Measurements from ENCODE around the gene MAU2. TPM values are rescaled to one million over a fixed set of nuclear protein-coding genes. Genes with fewer than 3 reads are reported as not detected.

The MAU2 gene
- total RNA-seq, 1 experiment from 2014 or later: 38.0 TPM

DNA sequence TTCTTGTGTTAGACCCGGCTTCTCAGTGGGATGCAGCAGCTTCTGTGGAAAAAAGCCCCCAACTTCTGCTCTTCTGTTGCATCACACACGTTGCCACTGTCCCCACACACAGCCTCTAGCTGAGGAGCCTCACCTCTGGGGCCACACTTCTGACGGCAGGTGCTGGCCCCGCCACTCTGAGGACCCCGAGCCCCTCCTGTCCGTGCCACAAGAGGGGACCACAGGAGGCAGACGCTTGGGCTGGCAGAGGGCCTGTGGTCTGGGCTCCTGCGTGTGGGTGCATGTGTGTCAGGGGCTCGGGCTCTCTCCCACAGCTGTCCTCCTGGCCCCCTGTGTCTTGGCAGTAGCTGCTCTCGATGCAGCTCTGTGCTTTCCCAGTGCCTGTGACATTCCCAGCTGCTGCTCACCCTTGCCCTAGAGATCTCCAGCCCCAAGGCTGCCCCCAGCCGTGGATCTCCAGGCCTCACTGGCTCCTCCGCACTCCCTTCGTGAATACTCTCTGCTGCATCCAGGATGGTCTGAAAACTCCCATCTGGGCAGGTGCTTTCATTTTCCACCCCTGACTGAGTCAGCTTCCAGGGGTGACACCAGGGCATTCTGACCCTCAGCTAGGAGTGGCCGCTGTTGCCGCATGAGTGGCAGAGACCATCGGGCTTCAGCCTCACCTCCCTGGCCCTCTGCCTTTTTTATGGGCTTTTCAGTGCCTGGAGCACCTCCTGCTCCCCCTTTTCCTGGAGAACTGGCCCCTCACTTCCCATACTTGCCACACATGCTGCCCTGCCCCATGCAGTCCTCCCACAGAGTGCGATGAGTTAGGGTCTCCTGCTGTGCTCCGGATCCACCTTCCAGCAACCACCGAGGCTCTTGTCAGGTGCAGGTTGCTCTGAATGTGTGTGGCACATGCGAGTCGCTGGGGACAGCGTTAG is 13.7 kb downstream of the MAU2 start:
- H3K27me3 ChIP-seq (ENCODE audit: control insufficient read depth, insufficient read depth, low read length): no peaks in the 10 kb centered on the region
- H3K4me1 ChIP-seq (ENCODE audit: control insufficient read depth, insufficient read depth, low read length): no peaks in the 10 kb centered on the region
- H3K4me3 ChIP-seq (ENCODE audit: low read depth in 2 of 2, low read length in 2 of 2): no peak overlapping the region
- no TSS peak for BruUV-seq (replicated peaks)
- no peaks in the 10 kb centered on the region for H3K36me3 ChIP-seq (ENCODE audit: control insufficient read depth, insufficient read depth, low read length)
- H3K9me3 ChIP-seq (ENCODE audit: control insufficient read depth, insufficient read depth, low read depth, low read length): no peaks in the 10 kb centered on the region
- no peak overlapping the region for H3K27ac ChIP-seq (ENCODE audit: low read length)
- in situ Hi-C loops (cut with HindIII; ENCODE audit: low pct_unique_long_range_greater_than_20kb, low sequenced_read_pairs): no loop called here
- intact Hi-C loops (cut with micrococcal nuclease; ENCODE audit: unreplicated experiment): no loop called here
- ChIA-PET CTCF (no interaction called here), POLR2A (no interaction called here)
- no peak for TF ChIP-seq TCF7L2 (IDR thresholded peaks at IDR 0.05; ENCODE audit: low read depth, low read length)
- TF ChIP-seq SIN3A (IDR thresholded peaks at IDR 0.05; ENCODE audit: borderline replicate concordance, insufficient read depth, low read depth, low read length): no peak
- no peak for TF ChIP-seq POLR2AphosphoS5 (IDR thresholded peaks at IDR 0.05; ENCODE audit: low read depth, low read length)
- TF ChIP-seq, protein P1, sequence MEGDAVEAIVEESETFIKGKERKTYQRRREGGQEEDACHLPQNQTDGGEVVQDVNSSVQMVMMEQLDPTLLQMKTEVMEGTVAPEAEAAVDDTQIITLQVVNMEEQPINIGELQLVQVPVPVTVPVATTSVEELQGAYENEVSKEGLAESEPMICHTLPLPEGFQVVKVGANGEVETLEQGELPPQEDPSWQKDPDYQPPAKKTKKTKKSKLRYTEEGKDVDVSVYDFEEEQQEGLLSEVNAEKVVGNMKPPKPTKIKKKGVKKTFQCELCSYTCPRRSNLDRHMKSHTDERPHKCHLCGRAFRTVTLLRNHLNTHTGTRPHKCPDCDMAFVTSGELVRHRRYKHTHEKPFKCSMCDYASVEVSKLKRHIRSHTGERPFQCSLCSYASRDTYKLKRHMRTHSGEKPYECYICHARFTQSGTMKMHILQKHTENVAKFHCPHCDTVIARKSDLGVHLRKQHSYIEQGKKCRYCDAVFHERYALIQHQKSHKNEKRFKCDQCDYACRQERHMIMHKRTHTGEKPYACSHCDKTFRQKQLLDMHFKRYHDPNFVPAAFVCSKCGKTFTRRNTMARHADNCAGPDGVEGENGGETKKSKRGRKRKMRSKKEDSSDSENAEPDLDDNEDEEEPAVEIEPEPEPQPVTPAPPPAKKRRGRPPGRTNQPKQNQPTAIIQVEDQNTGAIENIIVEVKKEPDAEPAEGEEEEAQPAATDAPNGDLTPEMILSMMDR (IDR thresholded peaks at IDR 0.05): no peak
- TF ChIP-seq REST (IDR thresholded peaks at IDR 0.05; ENCODE audit: insufficient read depth in 1 of 2, low read depth in 2 of 2, low read length in 1 of 2): no peak
- ATAC-seq (no peak), DNase-seq (ENCODE audit: low read depth, low spot score) (no peak)

DNA sequence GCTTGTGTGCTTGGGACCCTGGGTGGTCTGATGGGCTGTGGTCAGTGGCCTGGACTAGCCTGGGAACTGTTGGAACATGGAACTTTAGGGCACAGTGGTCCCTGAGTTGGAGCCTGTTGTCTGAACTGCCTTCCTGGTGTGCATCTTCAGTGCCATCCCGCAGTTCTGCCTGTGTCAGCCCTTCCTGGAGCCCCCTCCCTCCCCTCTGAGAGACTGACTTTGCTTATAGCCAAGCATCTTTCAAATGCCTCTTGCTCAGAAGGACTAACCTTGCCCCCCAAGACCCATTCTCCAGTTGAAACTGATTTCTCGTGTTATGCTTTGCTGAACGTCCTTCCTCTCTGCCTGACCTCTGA is 14.3 kb downstream of the MAU2 start:
- Histone ChIP-seq H3K36me3 (ENCODE audit: control insufficient read depth, insufficient read depth, low read length) (no peaks in the 10 kb centered on the region), H3K27ac (ENCODE audit: low read length) (no peak overlapping the region), H3K4me1 (ENCODE audit: control insufficient read depth, insufficient read depth, low read length) (no peaks in the 10 kb centered on the region), H3K9me3 (ENCODE audit: control insufficient read depth, insufficient read depth, low read depth, low read length) (no peaks in the 10 kb centered on the region), H3K4me3 (ENCODE audit: low read depth in 2 of 2, low read length in 2 of 2) (no peak overlapping the region), H3K27me3 (ENCODE audit: control insufficient read depth, insufficient read depth, low read length) (no peaks in the 10 kb centered on the region)
- ATAC-seq: no peak
- intact Hi-C loops (cut with micrococcal nuclease; ENCODE audit: unreplicated experiment) (no loop called here), in situ Hi-C loops (cut with HindIII; ENCODE audit: low pct_unique_long_range_greater_than_20kb, low sequenced_read_pairs) (no loop called here)
- TF ChIP-seq REST (IDR thresholded peaks at IDR 0.05; ENCODE audit: insufficient read depth in 1 of 2, low read depth in 2 of 2, low read length in 1 of 2): no peak
- no peak for TF ChIP-seq POLR2AphosphoS5 (IDR thresholded peaks at IDR 0.05; ENCODE audit: low read depth, low read length)
- TF ChIP-seq TCF7L2 (IDR thresholded peaks at IDR 0.05; ENCODE audit: low read depth, low read length): no peak
- no peak for TF ChIP-seq SIN3A (IDR thresholded peaks at IDR 0.05; ENCODE audit: borderline replicate concordance, insufficient read depth, low read depth, low read length)
- TF ChIP-seq, protein P1 (IDR thresholded peaks at IDR 0.05): no peak
- ChIA-PET CTCF (no interaction called here), POLR2A (no interaction called here)
- no peak for DNase-seq (ENCODE audit: low read depth, low spot score)
- no TSS peak for BruUV-seq (replicated peaks)
